ENCODE results near the gene GRIA4.

DNA sequence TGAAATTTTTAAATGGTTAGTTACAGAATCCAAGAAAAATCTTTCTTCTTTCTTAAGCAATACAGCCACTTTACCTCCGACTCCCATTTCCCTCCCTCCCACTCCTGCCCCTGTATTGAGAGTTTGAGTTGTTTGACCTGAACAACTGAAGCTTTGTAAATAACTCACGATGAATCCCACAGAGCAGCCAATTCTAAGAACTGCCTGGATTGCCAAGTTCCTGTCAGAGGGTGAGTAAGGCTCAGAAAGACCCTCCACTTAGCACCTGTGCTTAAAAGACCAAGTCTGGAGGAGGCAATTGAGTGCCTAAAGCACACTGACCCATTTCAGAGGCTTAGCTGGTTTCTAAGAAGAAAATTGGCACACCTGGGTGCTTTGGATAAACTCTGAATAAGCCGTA, 253.7 kb downstream of the GRIA4 start:
- TF ChIP-seq CTCF (conservative IDR thresholded peaks at IDR 0.05 in 1 of 2, IDR thresholded peaks at IDR 0.05 in 1 of 2; ENCODE audit: low read depth in 1 of 2, low read length in 2 of 2) (no peak), EZH2 (IDR thresholded peaks at IDR 0.05; ENCODE audit: low read length, missing control alignments) (no peak)

Data from fibroblast of lung (primary cell).